ENCODE data around the gene TOR3A. TPM values are rescaled to one million over a fixed set of nuclear protein-coding genes. Genes with fewer than 3 reads are reported as not detected.

Gene TOR3A
- total RNA-seq, 4 donors from 2014 or later, result 38.6 to 55.8 (median 39.1) TPM

- H3K36me3 ChIP-seq, result peaks cover 34 to 97% (median 85%) of the 10 kb centered on the region in 4 donors
- no peaks in the 10 kb centered on the region for H3K9me3 ChIP-seq
- no peak overlapping the region for H3K27ac ChIP-seq (replicated peaks in 1 of 4)
- no peak for DNase-seq (ENCODE audit: extremely low spot score)
- no peaks in the 10 kb centered on the region for H3K4me1 ChIP-seq
- no peak overlapping the region for H3K4me3 ChIP-seq
- intact Hi-C loops (cut with DNase I), result no loop called here
- H3K27me3 ChIP-seq, result no peaks in the 10 kb centered on the region
- TF ChIP-seq EP300 (IDR thresholded peaks at IDR 0.05) (no peak), CTCF (IDR thresholded peaks at IDR 0.05) (no peak), POLR2AphosphoS5 (IDR thresholded peaks at IDR 0.05) (no peak), POLR2A (IDR thresholded peaks at IDR 0.05; ENCODE audit: low read depth) (no peak)
- WGBS, result 93% methylated on average over 3 of the region's 3 CpGs
Measured at GRCh38 chr1:179115181-179115580, 33.3 kb downstream of the TOR3A start.

DNA sequence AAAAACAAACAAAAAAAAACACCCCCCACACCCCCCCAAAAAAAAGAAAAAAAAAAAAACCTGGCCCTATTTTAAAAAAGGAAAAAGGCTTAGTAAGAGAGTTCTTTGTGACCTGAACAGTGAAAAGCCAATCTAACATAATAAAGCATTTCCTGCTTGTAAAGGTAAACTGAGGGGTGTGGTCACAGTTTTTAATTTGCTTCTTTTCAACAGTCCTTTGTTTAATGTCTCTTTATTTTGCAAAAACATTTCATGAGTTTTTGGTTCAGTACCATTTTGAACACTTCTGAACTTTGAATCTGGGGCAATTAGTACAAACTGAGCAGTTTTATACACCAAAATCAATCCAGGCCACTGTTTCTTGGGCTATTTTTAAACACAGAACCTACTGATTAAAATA is 37.6 kb downstream of the TOR3A start:
- no peak overlapping the region for H3K4me3 ChIP-seq
- H3K9me3 ChIP-seq, result no peaks in the 10 kb centered on the region
- no peak for TF ChIP-seq POLR2A (IDR thresholded peaks at IDR 0.05; ENCODE audit: low read depth)
- no peak for TF ChIP-seq CTCF (IDR thresholded peaks at IDR 0.05)
- no peak for TF ChIP-seq POLR2AphosphoS5 (IDR thresholded peaks at IDR 0.05)
- TF ChIP-seq EP300 (IDR thresholded peaks at IDR 0.05), result no peak
- peaks cover 19 to 72% (median 63%) of the 10 kb centered on the region in 4 donors for H3K36me3 ChIP-seq
- intact Hi-C loops (cut with DNase I), result no loop called here
- H3K27me3 ChIP-seq, result no peaks in the 10 kb centered on the region
- H3K4me1 ChIP-seq, result peaks cover 0 to 4% (median 0%) of the 10 kb centered on the region in 4 donors
- no peak overlapping the region for H3K27ac ChIP-seq (replicated peaks in 1 of 4)
- no peak for DNase-seq (ENCODE audit: extremely low spot score)

DNA sequence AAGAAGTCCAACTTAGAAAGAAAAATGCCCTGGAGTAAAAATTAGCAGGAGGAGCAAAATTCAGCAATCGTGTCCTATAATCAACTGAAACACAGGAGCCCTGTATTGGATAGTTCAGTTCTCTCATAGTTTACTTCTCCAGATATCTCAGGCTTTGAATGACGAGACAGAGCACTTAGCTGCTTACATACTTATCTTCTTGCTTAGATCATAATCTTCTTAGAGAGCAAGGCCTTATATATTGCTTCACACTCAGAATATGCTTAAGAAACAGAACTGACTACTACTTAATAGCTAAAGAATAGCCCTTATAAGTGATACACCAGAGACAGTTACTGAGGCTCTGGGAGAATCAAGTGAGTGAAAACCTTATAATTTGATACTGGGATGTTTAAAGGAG is 38.9 kb downstream of the TOR3A start:
- intact Hi-C loops (cut with DNase I), result loop anchor here (5.0 kb wide), 2 partner anchors 72 to 247 kb away; partner anchors contain the start of gene AXDND1
- H3K27me3 ChIP-seq, result no peaks in the 10 kb centered on the region
- no peak overlapping the region for H3K4me3 ChIP-seq
- TF ChIP-seq POLR2AphosphoS5 (IDR thresholded peaks at IDR 0.05), result no peak
- no peak for TF ChIP-seq CTCF (IDR thresholded peaks at IDR 0.05)
- TF ChIP-seq EP300 (IDR thresholded peaks at IDR 0.05), result no peak
- TF ChIP-seq POLR2A (IDR thresholded peaks at IDR 0.05; ENCODE audit: low read depth), result no peak
- no peaks in the 10 kb centered on the region for H3K9me3 ChIP-seq
- no peak overlapping the region for H3K27ac ChIP-seq (replicated peaks in 1 of 4)
- WGBS, result 84% methylated on average over 2 of the region's 2 CpGs
- H3K36me3 ChIP-seq, result peaks cover 19 to 63% (median 58%) of the 10 kb centered on the region in 4 donors
- H3K4me1 ChIP-seq, result peaks cover 0 to 4% (median 0%) of the 10 kb centered on the region in 4 donors
- no peak for DNase-seq (ENCODE audit: extremely low spot score)

DNA sequence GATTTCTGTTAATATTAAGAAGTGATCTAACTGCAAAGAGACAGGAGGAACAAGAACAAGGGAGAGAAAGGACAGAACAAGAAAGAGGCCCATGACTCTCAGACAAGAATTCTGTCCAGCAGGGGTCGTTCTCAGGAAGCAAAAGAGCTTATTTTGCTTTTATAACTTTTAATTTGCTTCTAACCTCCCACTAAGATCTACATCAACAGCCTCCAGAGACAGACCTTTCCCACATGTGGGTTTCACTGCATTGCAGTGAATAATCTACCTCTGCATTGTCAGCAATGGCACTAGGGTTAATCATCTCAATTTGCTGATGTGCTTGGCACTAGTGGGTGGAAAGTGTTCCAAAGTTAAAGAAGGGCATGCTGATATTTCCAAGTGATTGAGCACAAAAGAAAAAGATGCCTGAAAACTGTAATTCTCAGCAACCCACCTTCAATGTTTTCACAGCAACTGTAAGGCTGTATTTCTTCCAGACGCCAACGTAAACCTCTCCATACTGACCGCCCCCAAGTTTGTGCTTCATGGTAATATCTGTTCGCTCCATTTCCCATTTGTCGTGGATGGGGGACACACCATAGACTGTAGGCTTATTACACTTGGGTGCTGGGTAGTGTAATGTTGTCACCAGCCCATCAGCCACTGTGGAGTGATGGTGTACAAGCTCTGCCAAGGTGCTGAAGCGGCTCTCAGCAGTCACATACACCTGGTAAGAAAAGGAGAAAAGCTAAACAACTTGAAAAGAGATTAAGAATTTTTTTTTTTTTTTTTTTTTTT is 39.5 kb downstream of the TOR3A start:
- Histone ChIP-seq H3K4me3 (no peak overlapping the region), H3K36me3 (peaks cover 19 to 58% (median 52%) of the 10 kb centered on the region in 4 donors), H3K27ac (replicated peaks in 1 of 4) (no peak overlapping the region), H3K4me1 (peaks cover 0 to 4% (median 3%) of the 10 kb centered on the region in 4 donors), H3K27me3 (no peaks in the 10 kb centered on the region), H3K9me3 (no peaks in the 10 kb centered on the region)
- DNase-seq (ENCODE audit: extremely low spot score), result no peak
- TF ChIP-seq CTCF (IDR thresholded peaks at IDR 0.05) (peak; percentile 61 to 67 (median 66)), EP300 (IDR thresholded peaks at IDR 0.05) (no peak)
- intact Hi-C loops (cut with DNase I), result loop anchor here (5.0 kb wide), 2 partner anchors 71 to 246 kb away; partner anchors contain the start of gene AXDND1
- WGBS, result 87% methylated on average over 7 of the region's 7 CpGs

All from esophagus muscularis mucosa (tissue), 4 donors.